ENCODE results near the gene DHX15.

DNA sequence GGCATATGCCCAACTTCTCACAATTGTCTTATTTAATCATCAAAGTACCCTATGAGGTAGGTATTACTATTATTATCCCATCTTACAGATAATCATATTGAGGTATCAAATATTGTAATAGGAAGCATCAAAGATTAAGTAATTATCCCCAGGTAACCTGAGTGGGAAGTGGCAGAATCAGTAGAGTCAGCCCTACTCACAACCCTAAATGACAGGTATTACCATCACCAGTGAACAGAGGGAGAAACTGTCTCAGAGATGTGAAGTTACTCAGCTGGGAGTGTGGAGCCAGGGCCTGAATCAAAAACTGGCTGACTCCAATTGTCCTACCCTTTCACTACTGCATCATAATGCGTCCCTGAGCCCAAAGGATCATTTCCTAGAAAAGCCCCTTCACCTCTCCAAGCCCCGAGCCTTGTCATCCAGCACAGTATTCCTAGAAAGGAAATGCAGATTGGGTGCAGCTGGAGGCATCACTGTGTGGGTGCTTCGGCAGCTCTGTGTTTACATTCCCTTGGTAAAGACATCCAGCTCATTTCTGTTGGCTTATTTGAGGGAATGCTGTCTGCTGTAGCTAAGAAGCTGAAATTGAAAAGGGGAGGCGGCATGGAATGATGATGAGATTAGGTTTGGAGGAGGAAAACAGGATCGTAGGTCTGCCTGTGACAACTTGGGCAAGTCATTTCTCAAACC is 72.8 kb downstream of the DHX15 start:
- TF ChIP-seq EZH2 (IDR thresholded peaks at IDR 0.05; ENCODE audit: insufficient read depth, poor library complexity, severe bottlenecking) = no peak
- TF ChIP-seq EZH2phosphoT487 (IDR thresholded peaks at IDR 0.05; ENCODE audit: insufficient read depth, low read depth) = no peak

Measured in GM23248 (cell line).